A673 (cell line): Measurements from ENCODE around the gene ASPRV1.

Experiments used
- CTCF ChIP-seq: fragments of 300-800, 200-600 bp; sonication (generic); conservative IDR thresholded peaks from 2 replicates; pipeline ENCODE4 v1.5.1; 2017; ENCODE audit warnings: low read depth, mild to moderate bottlenecking, antibody characterized with exemption, low read length, moderate library complexity, mixed read lengths
- EZH2 ChIP-seq: fragments of 200-600 bp; sonication (generic); IDR thresholded peaks from 2 replicates; pipeline ENCODE4 v1.6.1; 2017; ENCODE audit warnings: borderline replicate concordance, low read depth, mild to moderate bottlenecking, mixed read lengths, antibody characterized with exemption, low read length; ENCODE audit not compliant: poor library complexity, severe bottlenecking

- TF ChIP-seq CTCF (0 out of 2 replicates have a peak, but pooled peaks have one; percentile 16), EZH2 (no peak)
These were observed 44.5 kb upstream of the ASPRV1 start for GRCh38 chr2:70005752-70006446.
